Amygdala (tissue), 56 donors: ENCODE measurements around the gene MTFP1.

Experiments used
- DNase-seq, 56 donors: peaks; one replicate each; lab custom pipeline; 2025; lab: John Stamatoyannopoulos, UW

MTFP1 gene

DNA sequence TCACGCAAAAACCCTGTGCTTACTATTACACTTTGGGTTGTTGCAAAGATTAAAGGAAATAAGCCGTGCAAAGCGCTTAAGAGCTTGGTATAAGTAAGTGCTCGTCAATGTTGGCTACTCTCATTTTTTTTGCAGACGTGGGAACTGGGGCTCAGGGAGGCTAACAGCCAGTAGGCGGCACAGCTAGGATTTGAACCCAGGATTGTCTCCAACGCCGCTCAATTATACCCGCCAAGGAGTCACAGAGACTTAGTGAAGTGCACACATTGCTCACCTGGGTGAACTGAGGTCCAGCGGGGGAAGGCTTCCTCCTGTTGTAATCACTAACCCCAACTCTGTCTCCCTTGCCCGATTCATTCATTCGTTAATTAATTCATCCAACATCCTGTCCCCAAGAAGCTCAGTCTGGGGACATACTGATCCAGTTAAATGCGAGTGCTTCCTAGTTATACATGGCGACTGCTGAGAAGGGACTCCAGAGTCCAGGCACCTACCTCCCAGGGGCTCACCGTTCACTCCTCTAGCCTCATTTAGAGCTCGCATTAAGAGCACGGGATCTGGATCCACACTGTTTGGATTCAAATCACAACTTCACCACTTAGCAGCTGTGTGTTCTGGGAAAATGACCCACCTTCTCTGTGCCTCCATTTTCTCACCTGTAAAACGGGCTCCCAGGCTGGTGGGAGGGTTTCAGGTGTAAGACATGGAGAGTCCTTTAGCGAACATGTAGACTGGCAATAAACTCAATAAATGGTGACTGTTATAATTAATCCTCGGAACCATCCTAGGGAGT lies 838 bp upstream of the MTFP1 start:
- peak in 14 of 56 donors; percentile 27 to 63 (median 49) for DNase-seq

DNA sequence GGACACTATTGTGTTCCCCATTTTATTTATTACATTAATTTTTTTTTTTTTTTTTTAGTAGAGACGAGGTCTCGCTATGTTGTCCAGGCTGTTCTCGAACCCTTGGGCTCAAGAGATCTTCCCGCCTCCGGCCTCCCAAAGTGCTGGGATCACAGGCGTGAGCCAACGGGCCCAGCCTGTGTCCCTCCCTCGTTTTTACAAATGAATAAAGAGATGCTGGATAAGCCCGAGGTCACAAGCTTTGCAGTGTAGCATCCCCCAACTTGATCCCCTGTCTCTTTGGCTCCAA lies 297 bp upstream of the MTFP1 start:
- DNase-seq = no peak

DNA sequence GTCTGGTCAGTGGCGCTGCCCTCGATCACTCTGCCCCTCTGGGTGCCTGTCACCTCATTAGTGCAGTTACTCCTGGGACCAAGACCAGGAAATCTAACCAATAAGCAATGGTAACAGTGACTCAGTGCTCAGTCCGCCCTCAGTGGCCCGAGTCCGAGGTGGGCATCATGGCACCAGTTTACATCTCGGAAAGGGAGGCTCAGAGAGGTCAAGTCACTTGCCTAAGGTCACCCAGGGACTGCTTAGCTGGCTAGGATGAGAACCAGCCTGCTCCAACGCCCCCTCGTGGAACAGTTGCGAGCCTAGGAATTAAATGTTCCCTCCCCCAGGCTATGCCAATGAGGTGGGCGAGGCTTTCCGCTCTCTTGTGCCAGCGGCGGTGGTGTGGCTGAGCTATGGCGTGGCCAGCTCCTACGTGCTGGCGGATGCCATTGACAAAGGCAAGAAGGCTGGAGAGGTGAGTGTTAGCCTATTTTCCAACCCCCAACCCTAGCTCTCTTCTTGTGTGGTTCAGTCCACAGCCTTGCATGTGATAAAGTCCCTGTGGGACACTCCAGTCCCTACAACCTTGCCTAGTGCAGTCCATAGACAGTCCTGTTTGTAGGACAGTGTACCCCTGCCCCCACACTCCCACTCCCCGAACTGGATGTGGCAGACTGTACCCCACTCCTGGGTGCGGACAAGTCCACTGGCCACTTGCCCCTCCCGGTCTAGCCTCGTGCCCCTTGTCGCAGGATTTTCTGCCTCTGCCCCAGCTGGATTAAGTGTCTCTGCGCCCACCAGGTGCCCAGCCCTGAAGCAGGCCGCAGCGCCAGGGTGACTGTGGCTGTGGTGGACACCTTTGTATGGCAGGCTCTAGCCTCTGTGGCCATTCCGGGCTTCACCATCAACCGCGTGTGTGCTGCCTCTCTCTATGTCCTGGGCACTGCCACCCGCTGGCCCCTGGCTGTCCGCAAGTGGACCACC lies 1.1 kb downstream of the MTFP1 start:
- DNase-seq = peak in 46 of 56 donors; percentile 12 to 75 (median 48)

- DNase-seq = no peak
Measured at GRCh38 chr22:30427871-30428270, 2.3 kb downstream of the MTFP1 start.

DNA sequence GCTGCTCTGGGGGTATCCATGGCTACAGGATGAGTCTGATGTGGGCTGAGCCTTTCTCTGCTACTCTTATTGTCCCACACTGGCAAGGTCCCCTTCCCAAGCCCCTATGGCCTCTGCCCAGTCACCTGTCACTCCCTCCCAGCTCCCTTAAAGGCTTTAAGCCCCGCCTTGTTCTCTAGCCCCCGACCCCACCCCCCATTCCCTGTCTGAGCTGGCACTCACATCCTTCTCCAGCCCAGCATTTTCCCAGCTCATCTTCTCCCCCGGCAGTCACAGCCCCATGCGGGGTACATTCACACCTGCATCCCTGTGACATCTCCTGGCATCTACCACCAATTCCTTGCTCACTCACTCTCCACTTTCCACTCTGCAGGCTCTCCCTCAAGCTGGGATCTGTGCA lies 4.3 kb downstream of the MTFP1 start:
- DNase-seq = no peak

GRCh38 chr22:30430933-30431332 lies 5.4 kb downstream of the MTFP1 start:
- DNase-seq = no peak

- no peak for DNase-seq
Measured at GRCh38 chr22:30432096-30432495, 6.5 kb downstream of the MTFP1 start.

DNA sequence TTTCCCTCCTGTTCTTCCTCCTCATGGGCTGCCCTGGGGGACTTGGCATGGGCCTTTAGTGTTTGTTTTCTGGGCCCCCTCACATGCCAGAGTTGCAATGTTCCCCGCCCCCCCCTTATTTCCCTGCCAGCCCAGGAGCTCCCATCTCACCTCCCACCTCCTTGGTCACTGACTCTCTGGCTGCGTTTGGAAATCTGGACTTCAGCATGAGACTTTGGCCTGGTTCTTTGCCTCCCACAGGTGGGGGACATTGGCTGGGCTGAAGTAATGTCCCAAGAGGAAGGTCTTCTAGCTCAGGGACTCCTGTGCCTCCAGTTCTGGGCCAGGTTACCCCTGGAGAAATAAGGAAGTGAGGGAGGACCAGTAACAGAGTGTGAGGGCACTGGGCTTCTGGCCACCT lies 7.0 kb downstream of the MTFP1 start:
- DNase-seq = no peak

GRCh38 chr22:30433227-30433626 lies 7.7 kb downstream of the MTFP1 start:
- no peak for DNase-seq

DNA sequence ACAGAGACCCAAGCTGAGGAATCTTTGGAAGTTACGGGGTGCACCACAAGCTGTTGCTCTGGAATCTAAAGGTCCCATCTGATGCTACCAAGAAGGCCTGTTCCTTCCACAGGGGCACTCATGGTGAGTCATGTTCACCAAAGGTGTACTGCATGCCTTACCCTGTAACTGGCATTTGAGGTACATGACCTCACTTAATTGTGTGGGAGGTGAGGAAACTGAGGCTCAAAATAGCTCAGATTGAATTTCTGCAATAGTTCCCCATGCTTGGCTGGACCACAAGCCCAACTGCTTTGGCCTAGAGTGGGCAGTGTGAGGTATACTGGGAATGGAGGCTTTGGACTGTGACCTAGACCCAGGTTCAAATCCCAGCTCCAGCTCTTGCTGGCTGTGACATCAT lies 8.2 kb downstream of the MTFP1 start:
- DNase-seq = no peak

DNA sequence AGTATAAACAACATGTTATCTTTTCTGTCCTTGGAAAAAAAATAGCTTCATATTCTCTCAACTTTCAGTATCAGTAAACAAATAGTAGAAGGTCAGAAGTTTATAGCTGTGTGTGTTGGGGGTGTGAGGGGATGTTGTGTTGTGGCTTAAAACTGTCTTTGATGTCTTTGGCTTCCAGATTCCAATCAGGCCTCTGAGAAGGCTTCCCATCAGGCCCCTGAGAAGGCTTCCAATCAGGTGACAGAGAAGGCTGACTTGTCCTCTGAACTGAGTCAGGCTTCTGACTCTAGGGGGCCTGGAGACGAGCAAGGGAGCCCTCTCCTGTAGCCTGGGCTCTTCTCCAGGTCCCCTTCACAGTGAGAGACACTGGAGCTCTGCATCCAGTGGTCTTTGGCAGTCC lies 9.3 kb downstream of the MTFP1 start:
- DNase-seq = no peak

- DNase-seq = no peak
Measured at GRCh38 chr22:30435674-30436126, 10.1 kb downstream of the MTFP1 start.

DNA sequence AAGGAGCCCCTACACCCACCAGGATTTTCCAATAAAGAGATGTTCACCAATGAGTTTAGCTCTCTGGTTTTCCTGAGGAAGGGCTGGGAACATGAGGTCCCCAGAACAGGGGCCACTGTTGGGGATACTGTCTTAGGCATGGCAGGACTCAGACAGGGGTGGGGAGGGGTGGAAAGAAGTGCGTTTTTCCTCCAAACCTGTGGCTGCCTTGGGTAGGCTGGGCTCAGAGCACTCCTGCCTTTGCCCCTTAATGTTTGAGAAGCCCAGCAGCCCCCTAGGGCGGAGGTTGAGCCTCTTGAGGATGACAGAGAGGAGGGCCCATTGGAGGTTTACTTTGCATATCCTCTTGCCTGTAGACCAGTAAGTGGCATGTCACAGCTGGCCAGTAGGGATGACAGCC lies 10.6 kb downstream of the MTFP1 start:
- DNase-seq = no peak

DNA sequence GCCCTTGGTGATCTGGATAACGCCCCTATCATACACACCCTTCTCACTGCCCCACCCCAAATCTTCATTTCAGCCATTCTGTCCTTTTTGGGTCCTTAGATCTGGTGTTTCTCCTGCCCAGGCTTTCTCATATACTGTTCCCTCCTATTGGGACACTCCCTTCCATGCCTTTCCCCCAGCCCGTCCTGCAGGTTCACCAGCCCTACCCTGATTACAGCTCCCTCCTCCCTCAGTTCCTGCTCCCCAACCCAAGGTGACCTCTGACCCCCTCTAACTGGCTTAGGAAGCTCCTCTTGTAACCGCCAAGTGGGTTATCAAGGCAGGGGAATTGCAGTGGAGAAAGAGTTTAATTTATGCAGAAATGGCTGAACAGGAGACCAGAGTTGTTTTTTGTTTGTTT lies 13.0 kb downstream of the MTFP1 start:
- DNase-seq = no peak

DNA sequence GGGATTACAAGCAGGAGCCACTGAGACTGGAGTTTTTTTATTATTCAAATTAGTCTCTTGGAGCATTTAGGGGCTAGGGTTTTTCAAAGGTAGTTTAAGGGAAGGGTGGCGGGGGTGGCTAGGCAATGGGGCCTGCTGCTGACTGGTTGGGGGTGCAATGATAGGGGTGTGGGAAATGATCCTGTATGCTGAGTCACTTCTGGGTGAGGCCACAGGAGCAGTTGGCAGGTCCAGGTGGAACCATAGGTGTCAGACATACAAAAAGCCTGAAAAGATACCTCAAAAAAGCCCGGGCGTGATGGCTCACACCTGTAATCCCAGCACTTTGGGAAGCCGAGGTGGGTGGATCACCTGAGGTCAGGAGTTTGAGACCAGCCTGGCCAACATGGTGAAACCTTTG lies 13.7 kb downstream of the MTFP1 start:
- no peak for DNase-seq

- DNase-seq = no peak
Measured at GRCh38 chr22:30439836-30440235, 14.3 kb downstream of the MTFP1 start.

GRCh38 chr22:30441088-30441487 lies 15.5 kb downstream of the MTFP1 start:
- DNase-seq = no peak

DNA sequence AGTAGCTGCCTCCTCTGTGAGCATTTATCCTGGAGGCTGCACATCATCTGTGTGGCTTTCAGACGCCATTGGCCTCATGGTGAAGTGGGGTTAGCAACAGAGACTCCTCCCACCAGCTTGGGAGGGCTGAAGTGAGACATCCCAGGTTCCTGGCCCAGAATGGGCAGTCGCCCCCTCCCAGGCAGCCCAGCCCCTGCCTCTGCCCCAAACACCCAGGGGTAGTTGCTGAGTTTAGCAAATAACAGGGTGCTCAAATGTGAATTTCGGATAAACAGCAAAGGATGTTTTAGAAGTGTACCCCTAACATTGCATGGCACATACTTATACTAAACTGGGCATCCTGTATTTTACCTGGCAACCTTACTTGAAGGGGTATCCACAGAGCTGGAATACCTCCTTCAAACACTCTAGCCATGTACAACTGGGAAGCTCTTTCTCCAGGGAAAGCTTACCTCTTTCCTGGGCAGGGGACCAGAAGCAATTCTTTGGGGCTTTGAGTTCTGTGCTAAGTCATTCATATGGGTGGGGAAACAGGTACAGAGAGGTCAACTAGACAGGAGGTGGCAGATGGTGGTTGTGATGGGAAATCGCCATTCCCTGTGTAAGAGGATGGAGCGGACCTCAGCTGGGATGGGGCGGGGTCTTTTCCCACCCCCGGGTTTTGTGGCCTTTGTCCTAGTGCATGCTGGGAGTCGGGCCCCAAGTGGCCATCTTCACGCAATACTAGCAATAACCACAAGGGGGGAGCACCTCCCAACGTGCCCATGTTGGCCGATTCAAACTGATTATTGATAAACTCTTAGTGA lies 19.3 kb downstream of the MTFP1 start:
- DNase-seq = peak in 36 of 56 donors; percentile 4 to 77 (median 34)

- no peak for DNase-seq
Measured at GRCh38 chr22:30445438-30446145, 20.0 kb downstream of the MTFP1 start.

- no peak for DNase-seq
Measured at GRCh38 chr22:30447656-30448055, 22.1 kb downstream of the MTFP1 start.
